D721Med (cell line): Measurements from ENCODE around the gene MEGF6.

Experiments used
- DNase-seq: peaks from one replicate; pipeline ENCODE4 v3.0.0; 2011; ENCODE audit warnings: low spot score; ENCODE audit not compliant: insufficient read length
- FAIRE-seq: peaks from 2 replicates; lab custom pipeline; 2011; peaks lifted over from hg19 to GRCh38; lab: Jason Lieb, UNC
- TF ChIP-seq, protein P1 (sequence below): IDR thresholded peaks from 2 replicates; pipeline ENCODE4 v1.5.1; 2012; ENCODE audit warnings: mild to moderate bottlenecking, control low read depth; ENCODE audit not compliant: insufficient read depth; ENCODE audit errors: missing control alignments

MEGF6 gene

GRCh38 chr1:3518756-3519155 lies 92.6 kb downstream of the MEGF6 start:
- FAIRE-seq (no peak), DNase-seq (no peak)
- TF ChIP-seq, protein P1, sequence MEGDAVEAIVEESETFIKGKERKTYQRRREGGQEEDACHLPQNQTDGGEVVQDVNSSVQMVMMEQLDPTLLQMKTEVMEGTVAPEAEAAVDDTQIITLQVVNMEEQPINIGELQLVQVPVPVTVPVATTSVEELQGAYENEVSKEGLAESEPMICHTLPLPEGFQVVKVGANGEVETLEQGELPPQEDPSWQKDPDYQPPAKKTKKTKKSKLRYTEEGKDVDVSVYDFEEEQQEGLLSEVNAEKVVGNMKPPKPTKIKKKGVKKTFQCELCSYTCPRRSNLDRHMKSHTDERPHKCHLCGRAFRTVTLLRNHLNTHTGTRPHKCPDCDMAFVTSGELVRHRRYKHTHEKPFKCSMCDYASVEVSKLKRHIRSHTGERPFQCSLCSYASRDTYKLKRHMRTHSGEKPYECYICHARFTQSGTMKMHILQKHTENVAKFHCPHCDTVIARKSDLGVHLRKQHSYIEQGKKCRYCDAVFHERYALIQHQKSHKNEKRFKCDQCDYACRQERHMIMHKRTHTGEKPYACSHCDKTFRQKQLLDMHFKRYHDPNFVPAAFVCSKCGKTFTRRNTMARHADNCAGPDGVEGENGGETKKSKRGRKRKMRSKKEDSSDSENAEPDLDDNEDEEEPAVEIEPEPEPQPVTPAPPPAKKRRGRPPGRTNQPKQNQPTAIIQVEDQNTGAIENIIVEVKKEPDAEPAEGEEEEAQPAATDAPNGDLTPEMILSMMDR: no peak

- DNase-seq: no peak
- no peak for FAIRE-seq
- TF ChIP-seq, protein P1: no peak
These were observed 93.1 kb downstream of the MEGF6 start for GRCh38 chr1:3518256-3518655.

GRCh38 chr1:3516911-3517675 lies 94.2 kb downstream of the MEGF6 start:
- FAIRE-seq (no peak), DNase-seq (no peak)
- TF ChIP-seq, protein P1: no peak

- no peak for DNase-seq
- no peak for FAIRE-seq
- TF ChIP-seq, protein P1: no peak
These were observed 94.8 kb downstream of the MEGF6 start for GRCh38 chr1:3516481-3516869.

DNA sequence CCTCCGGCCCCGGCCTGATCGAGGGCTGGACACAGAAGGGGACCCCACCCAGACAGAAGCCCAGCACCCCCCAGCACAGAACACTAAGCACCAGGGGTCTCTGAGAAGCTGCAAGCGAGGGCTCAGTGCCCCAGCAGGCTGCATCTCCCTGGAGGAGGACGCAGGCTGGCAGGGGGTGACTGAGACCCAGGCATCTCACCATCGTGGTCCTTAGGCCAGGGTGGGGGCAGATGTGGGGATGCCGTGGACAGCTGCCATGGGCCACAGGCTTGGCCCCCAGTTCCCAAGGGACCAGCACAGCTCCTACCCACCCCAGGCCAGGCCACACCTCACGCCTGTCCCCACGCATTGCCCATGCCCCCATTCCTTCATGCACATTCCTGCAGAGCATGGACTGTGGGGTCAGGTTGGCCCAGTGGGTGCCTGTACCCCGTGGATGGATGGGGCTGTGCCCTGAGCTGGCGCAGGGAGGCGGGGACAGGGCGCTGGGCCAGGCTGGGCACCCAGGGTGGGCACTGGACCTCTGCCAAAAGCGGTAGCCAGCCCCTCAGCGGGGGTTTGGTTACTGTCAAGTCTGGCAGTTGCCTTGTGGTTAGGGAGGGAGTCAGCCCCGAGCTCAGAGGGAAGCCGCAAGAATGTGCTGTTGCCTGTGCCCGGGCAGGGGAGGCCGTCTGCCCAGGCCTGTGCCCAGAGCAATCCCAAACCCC lies 95.4 kb downstream of the MEGF6 start:
- FAIRE-seq: no peak

GRCh38 chr1:3515272-3515671 lies 96.0 kb downstream of the MEGF6 start:
- DNase-seq (no peak), FAIRE-seq (no peak)
- TF ChIP-seq, protein P1: no peak

More for the DNA sequence above, 95.4 kb downstream of the MEGF6 start:
- TF ChIP-seq, protein P1: no peak
- no peak for DNase-seq

- TF ChIP-seq, protein P1: no peak
- DNase-seq (no peak), FAIRE-seq (no peak)
These were observed 96.9 kb downstream of the MEGF6 start for GRCh38 chr1:3514404-3514803.
